ACC112 (cell line): Measurements from ENCODE around the gene TPCN1.

Experiments
- H2AFZ ChIP-seq: fragments of 200-600 bp; sonication (generic); one replicate; pipeline ENCODE4 v1.6.0; 2017; ENCODE audit warnings: antibody characterized with exemption, low read length; ENCODE audit not compliant: unreplicated experiment
- H3K27ac ChIP-seq: fragments of 200-600 bp; sonication (generic); 2 replicates; pipeline ENCODE4 v1.5.1; 2014; ENCODE audit warnings: low read depth, mild to moderate bottlenecking, antibody characterized with exemption, low read length, moderate library complexity
- H3K27me3 ChIP-seq: fragments of 200-600 bp; sonication (generic); 2 replicates; pipeline ENCODE4 v1.6.1; 2014; ENCODE audit warnings: mild to moderate bottlenecking, antibody characterized with exemption, low read length, moderate library complexity, mixed read lengths; ENCODE audit not compliant: insufficient read depth
- H3K36me3 ChIP-seq: fragments of 200-600 bp; sonication (generic); 2 replicates; pipeline ENCODE4 v1.6.1; 2016; ENCODE audit warnings: mild to moderate bottlenecking, antibody characterized with exemption, low read length, moderate library complexity, mixed read lengths; ENCODE audit not compliant: insufficient read depth
- H3K4me1 ChIP-seq: fragments of 200-600 bp; sonication (generic); one replicate; pipeline ENCODE4 v1.6.1; 2016; ENCODE audit warnings: low read length, mixed read lengths; ENCODE audit not compliant: insufficient read depth, unreplicated experiment, control insufficient read depth
- H3K4me3 ChIP-seq: fragments of 200-600 bp; sonication (generic); 2 replicates; pipeline ENCODE4 v1.5.1; 2014; ENCODE audit warnings: mild to moderate bottlenecking, low read depth, low read length
- H3K79me2 ChIP-seq: fragments of 200-600 bp; sonication (generic); one replicate; pipeline ENCODE4 v1.6.0; 2016; ENCODE audit warnings: low read length; ENCODE audit not compliant: control insufficient read depth, unreplicated experiment, insufficient read depth

Gene TPCN1

DNA sequence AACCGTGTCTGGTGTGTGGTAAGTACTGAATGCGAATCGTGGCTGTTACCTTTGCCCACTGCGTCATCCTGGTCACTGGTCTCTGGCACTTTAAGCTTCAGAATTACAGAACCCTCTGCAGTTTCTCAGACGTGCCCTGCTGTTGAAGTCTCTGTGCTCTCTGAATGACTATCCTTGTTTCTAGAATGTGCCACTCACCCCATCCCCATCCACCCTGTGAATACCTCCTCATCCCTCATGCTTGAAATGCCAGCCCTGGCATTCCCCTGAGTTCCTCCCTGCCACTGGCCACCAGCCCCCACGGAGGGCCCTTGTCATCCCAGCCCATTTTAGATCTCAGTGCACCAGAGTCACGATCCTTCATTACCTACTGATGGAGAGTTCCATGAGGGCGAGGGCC is 21.3 kb downstream of the TPCN1 start:
- no peaks in the 10 kb centered on the region for H3K36me3 ChIP-seq
- no peaks in the 10 kb centered on the region for H3K79me2 ChIP-seq
- H3K27ac ChIP-seq: peak overlapping the region; percentile 87; the same call in 1 of the 2 replicates
- no peaks in the 10 kb centered on the region for H3K27me3 ChIP-seq
- no peak overlapping the region for H3K4me3 ChIP-seq
- no peak overlapping the region for H2AFZ ChIP-seq
- H3K4me1 ChIP-seq: peaks cover 63% of the 10 kb centered on the region

GRCh38 chr12:113244047-113244460 is 22.8 kb downstream of the TPCN1 start:
- no peak overlapping the region for H2AFZ ChIP-seq
- no peaks in the 10 kb centered on the region for H3K36me3 ChIP-seq
- no peaks in the 10 kb centered on the region for H3K27me3 ChIP-seq
- no peaks in the 10 kb centered on the region for H3K79me2 ChIP-seq
- peaks cover 62% of the 10 kb centered on the region for H3K4me1 ChIP-seq
- peak overlapping the region; percentile 86; the same call in 1 of the 2 replicates for H3K27ac ChIP-seq
- no peak overlapping the region for H3K4me3 ChIP-seq

GRCh38 chr12:113244478-113244958 is 23.3 kb downstream of the TPCN1 start:
- Histone ChIP-seq H3K4me1 (peaks cover 57% of the 10 kb centered on the region), H3K27me3 (no peaks in the 10 kb centered on the region), H3K4me3 (no peak overlapping the region), H2AFZ (no peak overlapping the region), H3K36me3 (no peaks in the 10 kb centered on the region), H3K79me2 (no peaks in the 10 kb centered on the region), H3K27ac (peak overlapping the region; percentile 86; the same call in 1 of the 2 replicates)

DNA sequence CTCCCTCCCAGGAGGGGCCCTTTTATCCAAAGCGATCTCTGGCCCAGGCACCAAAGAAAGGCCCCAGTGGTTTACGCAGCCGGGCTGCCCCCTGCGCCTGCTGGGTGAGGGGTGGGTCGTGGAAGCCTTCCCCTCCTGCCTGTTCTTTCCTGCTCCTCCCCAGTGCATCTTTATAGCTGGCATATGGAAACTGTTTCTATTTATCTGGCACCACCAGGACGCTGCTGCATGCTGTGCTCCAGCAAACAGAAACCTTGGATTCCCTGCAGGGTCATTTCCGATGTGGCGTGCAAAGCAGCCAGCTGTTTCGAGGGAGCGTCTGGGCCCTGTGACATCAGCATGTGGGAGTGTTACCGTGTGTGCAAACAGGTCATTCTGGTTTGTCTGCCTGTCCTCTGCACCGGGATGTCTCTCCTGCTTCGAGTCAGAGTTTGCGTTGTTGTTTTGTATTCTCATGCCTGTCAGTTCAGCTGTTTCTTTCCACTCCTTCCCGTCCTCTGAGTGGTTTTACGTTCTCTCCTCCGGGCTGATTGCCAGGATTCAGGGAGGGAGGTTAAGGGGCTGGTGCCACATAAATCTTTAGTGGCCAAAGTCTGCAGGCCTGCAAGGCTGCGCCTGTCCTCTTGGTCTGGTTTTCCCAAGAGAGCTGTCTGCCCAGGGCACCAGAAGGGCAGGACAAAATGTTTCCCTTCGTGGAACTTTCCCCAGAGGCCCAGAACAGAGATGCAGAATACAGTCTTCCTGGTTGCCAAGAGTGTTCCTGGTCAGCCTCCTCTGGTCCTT is 24.6 kb downstream of the TPCN1 start:
- H3K4me3 ChIP-seq: peak overlapping the region; percentile 41; the same call in 1 of the 2 replicates
- peaks cover 51% of the 10 kb centered on the region for H3K4me1 ChIP-seq
- H2AFZ ChIP-seq: no peak overlapping the region
- H3K79me2 ChIP-seq: no peaks in the 10 kb centered on the region
- no peaks in the 10 kb centered on the region for H3K27me3 ChIP-seq
- no peaks in the 10 kb centered on the region for H3K36me3 ChIP-seq
- peak overlapping the region; percentile 86 for H3K27ac ChIP-seq

DNA sequence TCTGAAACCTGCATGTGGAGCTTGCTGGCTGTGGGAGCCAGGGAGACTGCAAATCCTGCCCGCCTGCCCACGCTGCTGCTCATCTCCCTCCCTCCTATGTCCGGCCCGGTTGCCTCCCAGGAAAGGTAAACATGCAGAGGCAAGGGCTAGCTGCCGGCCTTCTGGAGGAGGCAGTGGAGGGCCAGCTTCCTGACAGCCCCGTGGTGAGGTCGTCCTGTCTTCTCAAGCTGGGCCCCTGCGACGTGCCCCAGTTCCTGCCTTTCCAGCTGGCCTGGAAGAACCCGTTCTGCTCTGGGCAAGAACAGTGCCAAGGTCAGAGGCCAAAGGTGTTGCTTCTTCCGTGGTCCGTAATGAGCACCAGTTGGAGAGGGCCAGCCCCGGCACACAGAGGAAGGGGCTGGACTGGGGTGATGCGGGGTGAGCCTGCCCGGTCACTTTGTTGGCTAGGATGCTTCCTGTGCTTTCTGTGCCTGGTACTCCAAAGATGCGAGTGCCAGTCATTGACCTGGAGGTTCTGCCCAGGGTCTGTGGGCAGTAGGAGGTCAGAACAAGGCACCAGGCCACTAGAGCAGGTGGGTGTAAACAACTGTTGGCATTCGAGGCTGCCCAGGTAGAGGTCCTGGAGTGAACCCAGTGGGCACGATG is 25.3 kb downstream of the TPCN1 start:
- Histone ChIP-seq H3K36me3 (no peaks in the 10 kb centered on the region), H3K79me2 (no peaks in the 10 kb centered on the region), H2AFZ (no peak overlapping the region), H3K4me3 (peak overlapping the region; percentile 41; the same call in 1 of the 2 replicates), H3K27ac (peak overlapping the region; percentile 86), H3K27me3 (no peaks in the 10 kb centered on the region), H3K4me1 (peaks cover 44% of the 10 kb centered on the region)

- Histone ChIP-seq H3K36me3 (peaks cover 3% of the 10 kb centered on the region; the same call in 1 of the 2 replicates), H3K4me1 (peaks cover 38% of the 10 kb centered on the region), H3K27me3 (no peaks in the 10 kb centered on the region), H2AFZ (no peak overlapping the region), H3K79me2 (no peaks in the 10 kb centered on the region), H3K4me3 (peak overlapping the region; percentile 41; the same call in 1 of the 2 replicates), H3K27ac (peak overlapping the region; percentile 86)
Measured at GRCh38 chr12:113247123-113248050, 26.1 kb downstream of the TPCN1 start.

- Histone ChIP-seq H3K4me1 (peaks cover 38% of the 10 kb centered on the region), H2AFZ (no peak overlapping the region), H3K4me3 (no peak overlapping the region), H3K27ac (peak overlapping the region; percentile 86; the same call in 1 of the 2 replicates), H3K27me3 (no peaks in the 10 kb centered on the region), H3K79me2 (no peaks in the 10 kb centered on the region), H3K36me3 (peaks cover 5% of the 10 kb centered on the region; the same call in 1 of the 2 replicates)
Measured at GRCh38 chr12:113248051-113248825, 27.0 kb downstream of the TPCN1 start.

DNA sequence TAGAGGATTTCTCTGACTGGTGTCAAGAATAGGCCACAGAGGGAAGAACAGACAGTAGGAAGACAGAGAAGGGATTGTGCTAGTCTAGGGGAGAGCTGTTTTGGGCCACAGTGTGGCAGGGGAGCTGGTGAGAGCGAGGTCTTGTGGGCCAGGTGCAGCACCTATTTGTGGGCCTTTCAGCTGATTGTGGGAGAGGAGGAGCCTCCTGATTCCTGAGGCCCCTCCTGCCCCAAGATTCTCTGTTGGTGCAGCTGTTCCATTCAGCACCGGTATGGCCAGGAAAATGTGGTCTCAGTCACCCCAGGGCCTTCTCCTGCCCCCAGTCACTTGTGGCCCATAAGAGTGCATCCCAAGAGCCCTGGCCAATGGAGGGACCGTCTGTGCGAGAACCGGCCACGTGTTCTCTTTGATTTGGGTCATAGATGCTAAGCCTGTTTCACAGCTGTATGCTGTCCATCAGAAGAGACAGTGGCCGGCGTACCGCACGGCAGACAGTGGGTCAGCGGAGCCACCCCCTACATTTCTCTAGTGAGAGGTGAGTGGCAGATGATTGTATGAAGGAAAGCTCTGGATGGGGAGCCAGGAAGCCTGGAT is 27.7 kb downstream of the TPCN1 start:
- Histone ChIP-seq H3K27me3 (no peaks in the 10 kb centered on the region), H3K27ac (no peak overlapping the region), H3K36me3 (peaks cover 10% of the 10 kb centered on the region; the same call in 1 of the 2 replicates), H3K4me3 (no peak overlapping the region), H3K4me1 (peaks cover 35% of the 10 kb centered on the region), H3K79me2 (no peaks in the 10 kb centered on the region), H2AFZ (no peak overlapping the region)

- no peak overlapping the region for H3K27ac ChIP-seq
- peaks cover 11% of the 10 kb centered on the region; the same call in 1 of the 2 replicates for H3K36me3 ChIP-seq
- no peaks in the 10 kb centered on the region for H3K27me3 ChIP-seq
- H3K4me3 ChIP-seq: no peak overlapping the region
- H3K4me1 ChIP-seq: peaks cover 29% of the 10 kb centered on the region
- H3K79me2 ChIP-seq: no peaks in the 10 kb centered on the region
- no peak overlapping the region for H2AFZ ChIP-seq
Measured at GRCh38 chr12:113249546-113249945, 28.3 kb downstream of the TPCN1 start.
